ENCODE data around the gene MACF1. TPM values are rescaled to one million over a fixed set of nuclear protein-coding genes. Genes with fewer than 3 reads are reported as not detected.

Gene MACF1
- total RNA-seq, 4 donors from 2014 or later: 82.1 to 247 (median 154) TPM

DNA sequence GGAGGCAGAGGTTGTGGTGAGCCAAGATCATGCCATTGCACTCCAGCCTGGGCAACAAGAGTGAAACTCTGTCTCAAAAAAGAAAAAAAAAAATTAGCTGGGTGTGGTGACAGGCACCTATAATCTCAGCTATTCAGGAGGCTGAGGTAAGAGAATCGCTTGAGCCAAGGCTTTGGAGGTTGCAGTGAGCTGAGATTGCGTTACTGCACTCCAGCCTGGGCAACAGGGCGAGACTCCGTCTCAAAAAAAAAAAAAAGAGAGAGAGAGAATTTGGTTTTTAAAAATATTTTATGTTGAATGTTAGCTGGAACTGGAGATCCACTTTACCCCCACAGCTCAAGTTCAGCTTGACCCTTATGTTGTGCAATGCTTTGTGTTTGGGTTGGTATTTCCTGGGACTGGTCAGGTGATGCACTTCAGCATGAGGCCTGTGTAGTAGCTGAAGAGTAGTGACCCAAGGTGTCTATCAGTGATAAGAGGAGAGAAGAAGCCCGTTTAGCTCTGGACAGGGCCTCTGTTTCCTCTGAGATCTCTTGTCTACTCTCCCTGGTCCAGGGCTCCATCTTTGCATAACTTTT, 36.8 kb upstream of the MACF1 start:
- no peaks in the 10 kb centered on the region for H3K27me3 ChIP-seq
- 60 to 65% methylated on average over 5 of the region's 5 CpGs for WGBS, 2 donors
- H3K4me3 ChIP-seq: no peak overlapping the region
- H3K36me3 ChIP-seq: no peaks in the 10 kb centered on the region
- DNase-seq: no peak
- TF ChIP-seq, protein P1, sequence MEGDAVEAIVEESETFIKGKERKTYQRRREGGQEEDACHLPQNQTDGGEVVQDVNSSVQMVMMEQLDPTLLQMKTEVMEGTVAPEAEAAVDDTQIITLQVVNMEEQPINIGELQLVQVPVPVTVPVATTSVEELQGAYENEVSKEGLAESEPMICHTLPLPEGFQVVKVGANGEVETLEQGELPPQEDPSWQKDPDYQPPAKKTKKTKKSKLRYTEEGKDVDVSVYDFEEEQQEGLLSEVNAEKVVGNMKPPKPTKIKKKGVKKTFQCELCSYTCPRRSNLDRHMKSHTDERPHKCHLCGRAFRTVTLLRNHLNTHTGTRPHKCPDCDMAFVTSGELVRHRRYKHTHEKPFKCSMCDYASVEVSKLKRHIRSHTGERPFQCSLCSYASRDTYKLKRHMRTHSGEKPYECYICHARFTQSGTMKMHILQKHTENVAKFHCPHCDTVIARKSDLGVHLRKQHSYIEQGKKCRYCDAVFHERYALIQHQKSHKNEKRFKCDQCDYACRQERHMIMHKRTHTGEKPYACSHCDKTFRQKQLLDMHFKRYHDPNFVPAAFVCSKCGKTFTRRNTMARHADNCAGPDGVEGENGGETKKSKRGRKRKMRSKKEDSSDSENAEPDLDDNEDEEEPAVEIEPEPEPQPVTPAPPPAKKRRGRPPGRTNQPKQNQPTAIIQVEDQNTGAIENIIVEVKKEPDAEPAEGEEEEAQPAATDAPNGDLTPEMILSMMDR (IDR thresholded peaks at IDR 0.05): no peak
- no peak for TF ChIP-seq POLR2A (IDR thresholded peaks at IDR 0.05)
- H3K4me1 ChIP-seq: peaks cover 5 to 35% (median 12%) of the 10 kb centered on the region in 3 donors
- intact Hi-C loops (cut with DNase I): no loop called here
- no peaks in the 10 kb centered on the region for H3K9me3 ChIP-seq
- no peak overlapping the region for H3K27ac ChIP-seq

DNA sequence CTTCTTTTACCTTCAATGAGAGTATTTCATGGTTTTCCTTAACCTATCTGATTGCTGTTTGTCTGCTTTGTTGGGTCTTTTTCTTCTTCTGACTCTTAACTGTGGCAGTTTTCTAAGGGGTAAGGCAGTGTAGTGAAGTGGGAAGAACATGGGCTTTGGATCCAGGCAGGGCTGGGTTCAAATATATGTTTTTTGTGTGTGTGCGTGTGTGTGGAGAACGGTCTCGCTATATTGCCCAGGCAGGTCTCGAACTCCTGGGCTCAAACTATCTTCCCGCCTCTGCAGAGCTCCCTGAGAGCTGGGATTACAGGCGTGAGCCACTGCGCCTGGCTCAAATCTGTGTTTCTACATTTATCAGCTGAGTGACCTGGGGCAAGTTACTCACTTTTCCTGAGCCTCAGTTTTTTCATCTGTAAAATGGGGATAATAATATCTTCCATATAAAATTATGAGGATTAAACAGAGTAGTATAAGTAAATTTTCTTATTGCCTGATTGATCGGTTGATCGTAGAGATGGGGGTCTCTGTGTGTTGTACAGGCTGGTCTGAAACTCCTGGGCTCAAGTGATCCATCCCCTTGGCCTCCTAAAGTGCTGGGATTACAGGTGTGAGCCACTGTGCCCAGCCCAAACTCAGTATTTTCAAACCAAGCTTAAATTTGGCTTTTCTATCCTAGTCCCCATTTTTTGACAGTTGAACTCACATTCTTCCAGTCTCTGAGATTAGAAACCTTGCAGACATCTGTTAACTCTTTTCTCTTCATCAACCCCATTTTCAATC, 36.0 kb upstream of the MACF1 start:
- H3K4me1 ChIP-seq: peaks cover 11 to 43% (median 13%) of the 10 kb centered on the region in 3 donors
- intact Hi-C loops (cut with DNase I): no loop called here
- H3K9me3 ChIP-seq: no peaks in the 10 kb centered on the region
- DNase-seq: no peak
- no peak overlapping the region for H3K4me3 ChIP-seq
- TF ChIP-seq, protein P1 (IDR thresholded peaks at IDR 0.05): no peak
- no peak for TF ChIP-seq POLR2A (IDR thresholded peaks at IDR 0.05)
- no peaks in the 10 kb centered on the region for H3K36me3 ChIP-seq
- 90 to 97% methylated on average over 5 to 9 of the region's 9 CpGs for WGBS, 2 donors
- H3K27ac ChIP-seq: no peak overlapping the region
- no peaks in the 10 kb centered on the region for H3K27me3 ChIP-seq

DNA sequence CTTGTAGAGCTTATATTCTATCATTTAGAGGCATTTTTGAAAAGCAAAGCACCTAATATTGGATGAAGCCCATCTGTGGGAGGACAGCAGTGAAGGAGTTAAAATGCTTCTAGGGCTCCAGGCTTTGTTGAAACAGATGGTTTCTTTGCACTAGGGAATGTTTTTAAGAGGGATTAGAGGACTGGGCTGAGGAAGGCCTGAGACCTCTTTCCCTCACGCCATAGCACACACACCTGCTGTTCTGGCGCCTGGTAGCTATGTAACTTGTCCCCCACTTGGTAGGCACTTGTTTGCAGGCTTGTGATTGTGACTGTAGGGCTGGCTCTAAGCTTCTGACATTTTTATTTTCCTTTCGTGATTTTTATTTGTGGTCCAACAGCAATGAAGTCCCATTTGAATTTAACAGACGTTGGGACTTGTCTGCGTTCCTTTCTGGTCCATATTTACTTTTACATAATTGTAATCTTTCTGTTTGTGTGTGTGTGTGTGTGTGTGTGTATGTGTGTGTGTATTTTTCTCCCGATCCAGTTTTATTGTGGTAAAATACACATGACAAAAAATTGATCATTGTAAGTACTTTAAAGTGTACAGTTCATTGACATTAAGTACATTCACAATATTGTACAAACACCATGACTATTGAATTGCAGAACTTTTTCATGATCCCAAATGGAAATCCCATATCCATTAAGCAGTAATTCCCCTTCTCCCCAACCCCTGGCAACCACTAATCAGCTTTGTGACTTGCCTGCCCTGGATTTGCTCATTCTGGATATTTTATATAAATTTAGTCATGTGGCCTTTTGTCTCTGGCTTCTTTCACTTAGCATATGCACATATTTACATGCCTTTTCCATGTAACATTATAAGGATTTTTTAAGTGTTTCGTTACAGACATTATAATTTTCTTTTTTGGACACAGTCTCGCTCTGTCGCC, 33.5 kb upstream of the MACF1 start:
- Histone ChIP-seq H3K9me3 (no peaks in the 10 kb centered on the region), H3K27me3 (no peaks in the 10 kb centered on the region), H3K4me1 (peaks cover 16 to 65% (median 35%) of the 10 kb centered on the region in 3 donors), H3K36me3 (no peaks in the 10 kb centered on the region), H3K4me3 (no peak overlapping the region), H3K27ac (no peak overlapping the region)
- no peak for DNase-seq
- no peak for TF ChIP-seq POLR2A (IDR thresholded peaks at IDR 0.05)
- TF ChIP-seq, protein P1 (IDR thresholded peaks at IDR 0.05): no peak
- intact Hi-C loops (cut with DNase I): no loop called here
- WGBS, 2 donors: 66 to 81% methylated on average over 8 to 9 of the region's 9 CpGs

DNA sequence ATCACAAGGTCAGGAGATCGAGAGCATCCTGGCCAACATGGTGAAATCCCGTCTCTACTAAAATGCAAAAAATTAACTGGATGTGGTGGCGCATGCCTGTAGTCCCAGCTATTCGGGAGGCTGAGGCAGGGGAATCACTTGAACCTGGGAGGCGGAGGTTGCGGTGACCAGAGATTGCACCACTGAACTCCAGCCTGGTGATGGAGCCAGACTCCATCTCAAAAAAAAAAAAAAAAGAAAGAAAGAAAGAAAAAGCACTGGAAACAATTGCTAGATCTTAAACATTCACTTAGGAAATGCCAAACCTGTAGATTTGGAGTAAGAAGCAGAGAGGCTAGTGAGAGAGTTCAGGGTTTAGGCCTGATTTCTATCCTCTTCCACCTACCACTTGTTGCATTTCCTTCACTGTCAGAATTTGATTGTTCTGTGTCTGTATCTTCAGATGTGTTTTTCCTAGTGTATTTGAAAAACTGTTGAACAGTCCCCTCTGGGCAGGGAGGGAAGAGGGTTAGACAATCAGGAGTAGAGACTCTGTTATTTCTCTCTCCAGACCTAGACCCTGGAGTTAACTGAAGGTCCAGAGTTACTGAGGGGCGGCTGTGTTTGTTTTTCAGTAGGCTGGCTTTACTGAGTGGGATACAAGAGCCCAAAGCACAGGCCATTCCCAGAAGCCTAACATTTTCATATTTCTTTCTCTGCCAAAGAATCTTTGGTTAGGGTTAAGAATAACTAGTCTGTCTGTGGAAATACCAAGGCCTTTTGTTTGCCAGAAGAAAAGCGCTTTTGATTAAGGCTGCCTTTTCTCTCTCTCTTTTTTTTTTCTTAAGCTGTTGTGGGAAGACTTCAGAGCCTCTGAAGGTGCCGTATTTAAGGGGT, 31.1 kb upstream of the MACF1 start:
- TF ChIP-seq, protein P1 (IDR thresholded peaks at IDR 0.05): no peak
- TF ChIP-seq POLR2A (IDR thresholded peaks at IDR 0.05): no peak
- Histone ChIP-seq H3K27me3 (no peaks in the 10 kb centered on the region), H3K4me1 (peaks cover 16 to 61% (median 34%) of the 10 kb centered on the region in 3 donors), H3K9me3 (no peaks in the 10 kb centered on the region), H3K27ac (peak overlapping the region; percentile 1 to 71 (median 70)), H3K36me3 (no peaks in the 10 kb centered on the region), H3K4me3 (no peak overlapping the region)
- intact Hi-C loops (cut with DNase I): no loop called here
- no peak for DNase-seq
- 58 to 73% methylated on average over 8 to 9 of the region's 9 CpGs for WGBS, 2 donors
